GM10248 (cell line): Measurements from ENCODE around the gene ME3.

ENCODE experiments used
- CTCF ChIA-PET: fragments of 300-600 bp; sonication (Branson Sonifier 250); formaldehyde crosslinking; extraction: SDS; loops from one replicate; lab custom pipeline; 2021; ENCODE audit warnings: antibody characterized with exemption; lab: Yijun Ruan, JAX
- POLR2A ChIA-PET: fragments of 350-650 bp; sonication (Branson Sonifier 250); formaldehyde crosslinking; extraction: SDS; loops from one replicate; lab custom pipeline; 2020; ENCODE audit warnings: antibody characterized with exemption; lab: Yijun Ruan, JAX
- DNase-seq: peaks from one replicate; pipeline ENCODE4 v3.0.0; 2012; ENCODE audit errors: extremely low spot score
- TF ChIP-seq, protein P1 (sequence below): IDR thresholded peaks from 2 replicates; pipeline ENCODE4 v1.5.1; 2012; ENCODE audit warnings: mild to moderate bottlenecking, low read depth; ENCODE audit errors: extremely low read depth, missing control alignments, control extremely low read depth

The ME3 gene

DNA sequence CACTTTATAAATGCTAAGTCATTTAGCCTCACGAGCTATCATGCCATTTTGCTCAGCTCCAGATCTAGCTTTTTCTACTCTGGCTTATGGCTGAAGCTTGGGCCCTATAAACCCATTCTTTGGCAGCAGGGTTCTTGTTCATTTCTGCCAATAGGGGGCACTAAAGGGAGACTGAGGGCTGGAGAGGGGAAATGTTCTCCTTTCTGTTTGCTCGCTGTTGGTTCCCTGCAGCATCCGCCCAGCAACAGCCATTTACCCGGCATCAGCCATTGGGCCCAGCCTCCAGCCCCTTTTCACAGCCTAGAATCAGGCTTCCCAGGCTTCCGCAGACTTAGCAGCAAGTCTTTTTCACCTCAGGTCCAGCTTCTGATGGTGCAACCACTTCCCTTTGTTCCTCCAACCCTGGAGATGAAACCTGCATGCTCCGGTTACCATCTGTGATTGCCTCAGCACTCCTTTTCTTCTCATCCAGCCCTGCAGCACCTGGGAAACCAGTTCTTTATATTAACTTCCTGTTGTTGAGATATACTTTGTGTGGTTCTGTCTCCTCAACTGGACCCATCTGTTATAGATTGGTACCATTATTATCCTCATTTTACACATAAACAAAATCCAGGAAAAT lies 4.2 kb upstream of the ME3 start:
- TF ChIP-seq, protein P1, sequence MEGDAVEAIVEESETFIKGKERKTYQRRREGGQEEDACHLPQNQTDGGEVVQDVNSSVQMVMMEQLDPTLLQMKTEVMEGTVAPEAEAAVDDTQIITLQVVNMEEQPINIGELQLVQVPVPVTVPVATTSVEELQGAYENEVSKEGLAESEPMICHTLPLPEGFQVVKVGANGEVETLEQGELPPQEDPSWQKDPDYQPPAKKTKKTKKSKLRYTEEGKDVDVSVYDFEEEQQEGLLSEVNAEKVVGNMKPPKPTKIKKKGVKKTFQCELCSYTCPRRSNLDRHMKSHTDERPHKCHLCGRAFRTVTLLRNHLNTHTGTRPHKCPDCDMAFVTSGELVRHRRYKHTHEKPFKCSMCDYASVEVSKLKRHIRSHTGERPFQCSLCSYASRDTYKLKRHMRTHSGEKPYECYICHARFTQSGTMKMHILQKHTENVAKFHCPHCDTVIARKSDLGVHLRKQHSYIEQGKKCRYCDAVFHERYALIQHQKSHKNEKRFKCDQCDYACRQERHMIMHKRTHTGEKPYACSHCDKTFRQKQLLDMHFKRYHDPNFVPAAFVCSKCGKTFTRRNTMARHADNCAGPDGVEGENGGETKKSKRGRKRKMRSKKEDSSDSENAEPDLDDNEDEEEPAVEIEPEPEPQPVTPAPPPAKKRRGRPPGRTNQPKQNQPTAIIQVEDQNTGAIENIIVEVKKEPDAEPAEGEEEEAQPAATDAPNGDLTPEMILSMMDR: no peak

DNA sequence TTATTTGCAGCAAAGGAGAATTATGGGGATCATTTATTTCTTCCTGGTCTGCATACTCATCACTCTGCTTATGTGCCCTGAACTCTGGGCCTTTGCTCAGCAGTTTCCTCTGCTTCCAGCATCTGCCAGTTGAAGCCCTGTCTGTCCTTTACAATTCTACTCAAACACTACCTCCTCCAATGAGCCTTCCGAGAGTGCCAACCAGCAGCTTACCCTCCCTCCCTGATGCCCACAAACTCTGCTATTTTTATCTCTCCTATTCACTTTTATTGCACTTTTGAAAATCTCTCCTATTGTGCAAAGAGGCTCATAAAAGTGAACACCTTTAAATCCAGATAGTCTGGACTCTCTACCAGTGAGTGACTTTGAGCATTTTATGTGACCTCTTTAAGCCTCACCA lies 3.6 kb upstream of the ME3 start:
- TF ChIP-seq, protein P1: no peak
- POLR2A ChIA-PET: no interaction called here
- CTCF ChIA-PET: interaction anchor here (1.0 kb wide), 1 partner anchor 219 kb away, joined by 3 read pairs; no protein-coding TSS in a partner anchor
- no peak for DNase-seq

More for the DNA sequence above, 4.2 kb upstream of the ME3 start:
- peak; percentile 13 for DNase-seq
- POLR2A ChIA-PET: no interaction called here
- CTCF ChIA-PET: interaction anchor here (1.0 kb wide), 1 partner anchor 220 kb away, joined by 3 read pairs; no protein-coding TSS in a partner anchor

- TF ChIP-seq, protein P1: no peak
- ChIA-PET CTCF (no interaction called here), POLR2A (no interaction called here)
- no peak for DNase-seq
Observed at GRCh38 chr11:86675017-86675416, 2.6 kb upstream of the ME3 start.

GRCh38 chr11:86673872-86674750 lies 1.7 kb upstream of the ME3 start:
- CTCF ChIA-PET: interaction anchor here (1.2 kb wide), 1 partner anchor 14 kb away, joined by 3 read pairs; no protein-coding TSS in a partner anchor
- POLR2A ChIA-PET: no interaction called here
- no peak for DNase-seq
- TF ChIP-seq, protein P1: no peak

- no peak for DNase-seq
- CTCF ChIA-PET: interaction anchor here (1.2 kb wide), 1 partner anchor 13 kb away, joined by 3 read pairs; no protein-coding TSS in a partner anchor
- POLR2A ChIA-PET: no interaction called here
Observed at GRCh38 chr11:86673055-86673843, 833 bp upstream of the ME3 start.

GRCh38 chr11:86671531-86672006 lies 847 bp downstream of the ME3 start:
- TF ChIP-seq, protein P1: no peak
- POLR2A ChIA-PET: no interaction called here
- no peak for DNase-seq
- CTCF ChIA-PET: no interaction called here

More at GRCh38 chr11:86673055-86673843, 833 bp upstream of the ME3 start:
- TF ChIP-seq, protein P1: no peak
